Fibroblast of skin of right biceps (primary cell): Measurements from ENCODE around the gene PHRF1.
"Not testable (repeated sequence)": the region's sequence is repeated elsewhere in the genome, so short reads cannot be mapped to it uniquely, and the experiment has no call there.

Experiments used
- DNase-seq: peaks from one replicate; pipeline ENCODE4 v3.0.0-alpha.2; 2013

PHRF1 gene

GRCh38 chr11:636511-637332 lies 60.5 kb downstream of the PHRF1 start, which contains the start of gene DRD4:
Gene DRD4, plus strand, starts transcription at chr11:637269. Its CDS starts 36 bp downstream, at chr11:637305.
- DNase-seq: peak; percentile 28

GRCh38 chr11:637333-637592 lies 61.0 kb downstream of the PHRF1 start:
- no peak for DNase-seq

- no peak for DNase-seq
Observed at GRCh38 chr11:637593-638521, 61.6 kb downstream of the PHRF1 start.

GRCh38 chr11:638631-639331 lies 62.5 kb downstream of the PHRF1 start:
- DNase-seq: peak; percentile 25

GRCh38 chr11:639332-639955 lies 63.2 kb downstream of the PHRF1 start:
- DNase-seq: no peak

GRCh38 chr11:640021-640706 lies 63.9 kb downstream of the PHRF1 start:
- no peak for DNase-seq

GRCh38 chr11:641806-642370 lies 65.6 kb downstream of the PHRF1 start:
- no peak for DNase-seq

- no peak for DNase-seq
Observed at GRCh38 chr11:643366-643765, 67.1 kb downstream of the PHRF1 start.

GRCh38 chr11:643849-644738 lies 67.8 kb downstream of the PHRF1 start:
- no peak for DNase-seq

GRCh38 chr11:645536-645935 lies 69.3 kb downstream of the PHRF1 start:
- no peak for DNase-seq

GRCh38 chr11:646214-646613 lies 69.9 kb downstream of the PHRF1 start:
- DNase-seq: no peak

- DNase-seq: not testable (repeated sequence)
Observed at GRCh38 chr11:647672-648158, 71.4 kb downstream of the PHRF1 start.

GRCh38 chr11:650482-650881 lies 74.2 kb downstream of the PHRF1 start:
- DNase-seq: no peak

GRCh38 chr11:653136-653535 lies 76.9 kb downstream of the PHRF1 start:
- not testable (repeated sequence) for DNase-seq

- DNase-seq: no peak
Observed at GRCh38 chr11:653837-654236, 77.6 kb downstream of the PHRF1 start.

- not testable (repeated sequence) for DNase-seq
Observed at GRCh38 chr11:654444-654843, 78.2 kb downstream of the PHRF1 start.

- DNase-seq: no peak
Observed at GRCh38 chr11:655036-655726, 78.9 kb downstream of the PHRF1 start.

GRCh38 chr11:656426-656825 lies 80.2 kb downstream of the PHRF1 start:
- DNase-seq: no peak

GRCh38 chr11:656866-657265 lies 80.6 kb downstream of the PHRF1 start:
- no peak for DNase-seq

GRCh38 chr11:657691-658126 lies 81.4 kb downstream of the PHRF1 start:
- no peak for DNase-seq
